ENCODE data around the gene GRB7. TPM values are rescaled to one million over a fixed set of nuclear protein-coding genes. Genes with fewer than 3 reads are reported as not detected.
A peak's percentile ranks its signal among the peaks of the same experiment; 100 is the strongest.
"Not testable (repeated sequence)": the region's sequence is repeated elsewhere in the genome, so short reads cannot be mapped to it uniquely, and the experiment has no call there.

Gene GRB7
- total and polyA plus RNA-seq, 5 donors: 0.39 to 2.7 (median 1.3) TPM

DNA sequence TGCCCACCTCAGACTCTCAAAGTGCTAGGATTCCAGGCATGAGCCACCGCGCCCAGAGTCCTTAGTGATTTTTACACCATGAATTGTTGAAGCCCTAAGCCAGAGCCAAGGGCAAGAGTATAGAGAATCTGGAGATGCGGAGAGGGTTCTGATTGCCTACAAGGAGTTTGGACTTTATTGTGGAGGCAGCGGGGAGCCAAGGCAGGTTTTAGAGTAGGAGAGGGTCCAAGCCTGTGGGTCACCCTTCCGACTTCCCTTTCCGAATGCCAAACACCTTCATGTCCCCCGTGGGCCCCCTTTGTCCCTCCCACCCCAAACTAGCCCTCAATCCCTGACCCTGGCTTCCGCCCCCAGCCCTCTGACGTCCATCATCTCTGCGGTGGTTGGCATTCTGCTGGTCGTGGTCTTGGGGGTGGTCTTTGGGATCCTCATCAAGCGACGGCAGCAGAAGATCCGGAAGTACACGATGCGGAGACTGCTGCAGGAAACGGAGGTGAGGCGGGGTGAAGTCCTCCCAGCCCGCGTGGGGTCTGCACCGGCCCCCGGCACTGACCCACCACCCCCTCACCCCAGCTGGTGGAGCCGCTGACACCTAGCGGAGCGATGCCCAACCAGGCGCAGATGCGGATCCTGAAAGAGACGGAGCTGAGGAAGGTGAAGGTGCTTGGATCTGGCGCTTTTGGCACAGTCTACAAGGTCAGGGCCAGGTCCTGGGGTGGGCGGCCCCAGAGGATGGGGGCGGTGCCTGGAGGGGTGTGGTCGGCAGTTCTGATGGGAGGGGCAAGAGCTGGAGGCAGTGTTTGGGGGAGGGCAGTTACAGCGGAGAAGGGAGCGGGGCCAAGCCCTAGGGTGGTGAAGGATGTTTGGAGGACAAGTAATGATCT lies 14.5 kb upstream of the GRB7 start:
- peak; percentile 7 to 24 for ATAC-seq

DNA sequence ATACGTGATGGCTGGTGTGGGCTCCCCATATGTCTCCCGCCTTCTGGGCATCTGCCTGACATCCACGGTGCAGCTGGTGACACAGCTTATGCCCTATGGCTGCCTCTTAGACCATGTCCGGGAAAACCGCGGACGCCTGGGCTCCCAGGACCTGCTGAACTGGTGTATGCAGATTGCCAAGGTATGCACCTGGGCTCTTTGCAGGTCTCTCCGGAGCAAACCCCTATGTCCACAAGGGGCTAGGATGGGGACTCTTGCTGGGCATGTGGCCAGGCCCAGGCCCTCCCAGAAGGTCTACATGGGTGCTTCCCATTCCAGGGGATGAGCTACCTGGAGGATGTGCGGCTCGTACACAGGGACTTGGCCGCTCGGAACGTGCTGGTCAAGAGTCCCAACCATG lies 13.0 kb upstream of the GRB7 start:
- no peak overlapping the region for H3K4me3 ChIP-seq (ENCODE audit: low read length)
- ATAC-seq (no peak), DNase-seq (peak in 2 of 3 donors; percentile 53 to 62)
- intact Hi-C loops (cut with DNase I): loop anchor here in 1 of 4 donors (10.0 kb wide), 1 partner anchor 60 kb away; the partner anchor contains the start of genes PNMT and TCAP
- peaks cover under 1% of the 10 kb centered on the region for H3K4me1 ChIP-seq (ENCODE audit: control insufficient read depth, insufficient read depth, low read length)
- WGBS: 95% methylated on average over 13 of the region's 13 CpGs
- H3K27ac ChIP-seq (ENCODE audit: low read length): no peak overlapping the region
- H3K27me3 ChIP-seq (ENCODE audit: control insufficient read depth, insufficient read depth): no peaks in the 10 kb centered on the region
- no peaks in the 10 kb centered on the region for H3K9me3 ChIP-seq (ENCODE audit: control insufficient read depth, low read length)

More for the DNA sequence above, 14.5 kb upstream of the GRB7 start:
- Histone ChIP-seq H3K9me3 (ENCODE audit: control insufficient read depth, low read length) (no peaks in the 10 kb centered on the region), H3K4me1 (ENCODE audit: control insufficient read depth, insufficient read depth, low read length) (no peaks in the 10 kb centered on the region), H3K27me3 (ENCODE audit: control insufficient read depth, insufficient read depth) (no peaks in the 10 kb centered on the region), H3K4me3 (ENCODE audit: low read length) (no peak overlapping the region), H3K27ac (ENCODE audit: low read length) (no peak overlapping the region)
- 78% methylated on average over 34 of the region's 34 CpGs for WGBS
- DNase-seq: peak in 2 of 3 donors; percentile 58 to 60
- intact Hi-C loops (cut with DNase I): loop anchor here in 1 of 4 donors (10.0 kb wide), 1 partner anchor 58 kb away; the partner anchor contains the start of genes PNMT and TCAP

DNA sequence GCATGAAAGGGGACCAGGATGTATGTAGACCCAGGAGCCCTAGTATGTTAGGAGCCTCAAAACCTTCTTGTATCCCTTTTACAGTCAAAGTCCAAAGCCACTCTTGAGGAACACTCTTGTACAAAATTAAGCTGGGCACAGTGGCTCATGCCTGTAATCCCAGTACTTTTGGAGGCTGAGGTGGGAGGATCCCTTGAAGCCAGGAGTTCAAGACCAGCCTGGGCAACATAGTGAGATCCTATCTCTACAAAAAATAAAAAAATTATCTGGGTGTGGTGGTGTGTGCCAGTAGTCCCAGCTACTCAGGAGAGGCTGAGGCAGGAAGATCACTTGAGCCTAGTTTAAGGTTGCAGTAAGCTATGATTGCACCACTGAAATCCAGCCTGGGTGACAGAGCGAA lies 11.8 kb upstream of the GRB7 start:
- H3K4me1 ChIP-seq (ENCODE audit: control insufficient read depth, insufficient read depth, low read length); ATAC-seq; DNase-seq; H3K27ac ChIP-seq (ENCODE audit: low read length); H3K4me3 ChIP-seq (ENCODE audit: low read length); H3K9me3 ChIP-seq (ENCODE audit: control insufficient read depth, low read length); H3K27me3 ChIP-seq (ENCODE audit: control insufficient read depth, insufficient read depth): not testable (repeated sequence)
- intact Hi-C loops (cut with DNase I): loop anchor here in 1 of 4 donors (10.0 kb wide), 1 partner anchor 61 kb away; the partner anchor contains the start of genes PNMT and TCAP
- 94% methylated on average over 1 of the region's 1 CpG for WGBS

DNA sequence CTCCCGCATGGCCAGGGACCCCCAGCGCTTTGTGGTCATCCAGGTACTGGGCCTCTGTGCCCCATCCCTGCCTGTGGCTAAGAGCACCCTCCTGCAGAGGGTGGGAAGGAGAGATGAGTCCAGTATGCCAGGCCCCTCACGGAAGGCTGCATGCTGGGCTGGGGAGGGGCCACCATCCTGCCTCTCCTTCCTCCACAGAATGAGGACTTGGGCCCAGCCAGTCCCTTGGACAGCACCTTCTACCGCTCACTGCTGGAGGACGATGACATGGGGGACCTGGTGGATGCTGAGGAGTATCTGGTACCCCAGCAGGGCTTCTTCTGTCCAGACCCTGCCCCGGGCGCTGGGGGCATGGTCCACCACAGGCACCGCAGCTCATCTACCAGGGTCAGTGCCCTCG lies 11.1 kb upstream of the GRB7 start:
- ATAC-seq: no peak
- intact Hi-C loops (cut with DNase I): loop anchor here in 1 of 4 donors (10.0 kb wide), 1 partner anchor 62 kb away; the partner anchor contains the start of genes PNMT and TCAP

DNA sequence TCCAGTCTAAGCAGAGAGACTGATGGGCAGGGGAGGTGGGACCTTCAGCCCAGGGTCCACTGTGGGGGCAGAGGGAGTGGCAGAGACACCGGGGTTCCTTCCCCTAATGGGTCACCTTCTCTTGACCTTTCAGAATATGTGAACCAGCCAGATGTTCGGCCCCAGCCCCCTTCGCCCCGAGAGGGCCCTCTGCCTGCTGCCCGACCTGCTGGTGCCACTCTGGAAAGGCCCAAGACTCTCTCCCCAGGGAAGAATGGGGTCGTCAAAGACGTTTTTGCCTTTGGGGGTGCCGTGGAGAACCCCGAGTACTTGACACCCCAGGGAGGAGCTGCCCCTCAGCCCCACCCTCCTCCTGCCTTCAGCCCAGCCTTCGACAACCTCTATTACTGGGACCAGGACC lies 10.2 kb upstream of the GRB7 start:
- DNase-seq (no peak), ATAC-seq (no peak)
- Histone ChIP-seq H3K4me1 (ENCODE audit: control insufficient read depth, insufficient read depth, low read length) (peaks cover 2% of the 10 kb centered on the region), H3K27ac (ENCODE audit: low read length) (no peak overlapping the region), H3K27me3 (ENCODE audit: control insufficient read depth, insufficient read depth) (no peaks in the 10 kb centered on the region), H3K4me3 (ENCODE audit: low read length) (no peak overlapping the region), H3K9me3 (ENCODE audit: control insufficient read depth, low read length) (no peaks in the 10 kb centered on the region)
- 72% methylated on average over 10 of the region's 10 CpGs for WGBS
- intact Hi-C loops (cut with DNase I): loop anchor here in 1 of 4 donors (10.0 kb wide), 1 partner anchor 63 kb away; the partner anchor contains the start of genes PNMT and TCAP

More for the DNA sequence above, 11.1 kb upstream of the GRB7 start:
- peak in 2 of 3 donors; percentile 37 to 47 for DNase-seq
- no peaks in the 10 kb centered on the region for H3K9me3 ChIP-seq (ENCODE audit: control insufficient read depth, low read length)
- H3K27me3 ChIP-seq (ENCODE audit: control insufficient read depth, insufficient read depth): no peaks in the 10 kb centered on the region
- H3K4me1 ChIP-seq (ENCODE audit: control insufficient read depth, insufficient read depth, low read length): peaks cover 2% of the 10 kb centered on the region
- H3K4me3 ChIP-seq (ENCODE audit: low read length): no peak overlapping the region
- WGBS: 87% methylated on average over 9 of the region's 9 CpGs
- no peak overlapping the region for H3K27ac ChIP-seq (ENCODE audit: low read length)

DNA sequence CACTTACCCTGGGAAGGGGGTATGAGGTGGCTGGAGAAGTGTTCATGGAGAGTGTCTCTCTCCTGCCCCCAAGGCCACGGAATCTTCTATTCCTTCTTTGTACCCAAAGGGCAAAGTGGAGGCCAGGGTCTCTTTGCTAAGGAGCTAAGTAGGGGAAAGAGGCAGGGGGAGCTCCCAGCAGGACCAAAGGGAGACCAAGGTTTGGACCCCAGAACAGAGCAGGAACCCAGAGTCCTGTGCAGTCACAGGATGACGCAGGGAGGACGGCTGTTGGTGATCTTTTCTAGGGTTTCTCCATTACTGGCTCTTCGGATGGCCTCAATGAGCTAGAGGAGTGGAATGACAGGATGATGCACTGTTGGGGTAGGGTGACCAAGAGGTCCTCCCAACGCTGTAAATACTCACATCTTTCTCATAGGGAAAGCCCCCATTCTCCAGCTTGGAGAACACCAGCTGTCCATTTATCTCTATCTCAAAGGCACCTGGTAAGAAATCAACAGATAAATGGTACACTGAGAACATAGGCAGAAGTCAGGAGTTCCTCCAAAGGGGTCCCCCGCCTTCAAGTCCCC lies 8.4 kb upstream of the GRB7 start:
- ATAC-seq (no peak), DNase-seq (no peak)
- H3K9me3 ChIP-seq (ENCODE audit: control insufficient read depth, low read length): no peaks in the 10 kb centered on the region
- intact Hi-C loops (cut with DNase I): loop anchor here in 1 of 4 donors (10.0 kb wide), 1 partner anchor 65 kb away; the partner anchor contains the start of genes PNMT and TCAP
- H3K4me3 ChIP-seq (ENCODE audit: low read length): peak overlapping the region; percentile 76
- H3K27me3 ChIP-seq (ENCODE audit: control insufficient read depth, insufficient read depth): no peaks in the 10 kb centered on the region
- 69% methylated on average over 6 of the region's 6 CpGs for WGBS
- no peak overlapping the region for H3K27ac ChIP-seq (ENCODE audit: low read length)
- peaks cover 2% of the 10 kb centered on the region for H3K4me1 ChIP-seq (ENCODE audit: control insufficient read depth, insufficient read depth, low read length)

DNA sequence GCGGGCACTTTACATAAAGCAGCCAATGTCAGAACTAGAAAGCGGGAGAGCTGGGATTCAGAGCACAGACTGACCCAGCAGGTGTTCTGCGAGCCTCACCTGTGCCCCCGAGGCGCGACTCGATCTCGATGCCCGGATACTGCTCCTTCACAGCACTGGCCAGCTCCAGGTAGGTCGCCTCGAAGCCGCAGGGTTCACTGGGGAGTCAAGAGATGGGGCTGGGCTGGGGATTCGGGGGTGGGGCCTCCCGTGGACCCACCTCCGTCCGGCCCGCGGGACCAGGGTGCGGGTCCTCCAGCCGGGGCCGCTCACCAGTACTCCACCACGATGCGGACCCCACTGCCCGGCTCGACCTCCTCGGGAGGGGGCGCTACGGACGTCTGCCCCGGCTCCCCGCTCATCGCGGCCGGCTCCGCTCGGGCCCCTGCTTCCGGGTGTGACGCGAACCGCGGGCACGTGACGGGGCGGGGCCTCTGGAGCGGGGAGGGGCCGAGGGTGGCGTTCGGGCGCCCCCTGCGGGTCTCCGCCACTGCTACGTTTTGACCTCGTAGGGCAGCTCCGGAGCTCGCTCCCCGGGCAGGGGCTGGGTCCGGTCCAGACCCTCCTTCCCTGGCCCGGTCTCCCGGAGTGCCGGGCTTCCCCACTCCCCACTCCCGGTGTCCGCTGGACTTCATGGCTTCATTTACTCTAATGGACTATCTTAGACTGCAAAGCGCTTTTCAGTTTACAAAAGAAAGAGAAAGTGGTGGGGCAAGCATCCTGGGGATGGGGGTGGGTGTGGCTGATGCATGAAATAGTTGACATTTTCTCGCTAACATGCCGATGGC lies 7.4 kb upstream of the GRB7 start, which contains the start of gene MIEN1:
MIEN1 (minus strand) TSS at position 438 of the 827 bp plus-strand sequence; CDS start at position 401, 37 bp downstream.
- Histone ChIP-seq H3K27me3 (ENCODE audit: control insufficient read depth, insufficient read depth) (no peaks in the 10 kb centered on the region), H3K27ac (ENCODE audit: low read length) (peak within 1 kb of the TSS; percentile 81), H3K4me1 (ENCODE audit: control insufficient read depth, insufficient read depth, low read length) (peaks cover 2% of the 10 kb centered on the region), H3K4me3 (ENCODE audit: low read length) (peak within 1 kb of the TSS; percentile 76), H3K9me3 (ENCODE audit: control insufficient read depth, low read length) (no peaks in the 10 kb centered on the region)
- under 1% methylated on average over 65 of the region's 65 CpGs for WGBS
- DNase-seq (peak; percentile 91 to 97 (median 97)), ATAC-seq (peak; percentile 96 to 97)
- intact Hi-C loops (cut with DNase I): no loop called here

DNA sequence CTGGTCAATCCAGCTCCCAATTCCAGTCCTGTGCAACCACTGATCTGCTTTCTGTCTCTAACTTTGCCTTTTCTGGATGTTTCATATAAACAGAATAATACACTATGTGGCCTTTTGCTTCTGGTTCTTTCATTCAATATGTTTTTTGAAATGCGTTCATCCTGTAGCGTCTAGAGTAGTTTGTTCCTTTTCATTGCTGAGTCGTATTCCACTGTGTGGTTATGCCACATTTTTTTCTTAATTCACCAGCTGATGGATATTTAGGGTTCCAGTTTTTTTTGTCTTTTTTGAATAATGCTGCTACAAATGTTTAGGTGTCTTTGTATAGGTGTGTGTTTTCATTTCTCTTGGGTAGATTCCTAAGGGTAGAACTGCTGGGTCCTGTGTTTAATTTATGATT lies 5.2 kb upstream of the GRB7 start:
- intact Hi-C loops (cut with DNase I): no loop called here
- ATAC-seq: no peak
- no peaks in the 10 kb centered on the region for H3K27me3 ChIP-seq (ENCODE audit: control insufficient read depth, insufficient read depth)
- H3K4me3 ChIP-seq (ENCODE audit: low read length): no peak overlapping the region
- DNase-seq: no peak
- no peaks in the 10 kb centered on the region for H3K9me3 ChIP-seq (ENCODE audit: control insufficient read depth, low read length)
- WGBS: 97% methylated on average over 3 of the region's 3 CpGs
- peaks cover 2% of the 10 kb centered on the region for H3K4me1 ChIP-seq (ENCODE audit: control insufficient read depth, insufficient read depth, low read length)
- no peak overlapping the region for H3K27ac ChIP-seq (ENCODE audit: low read length)

DNA sequence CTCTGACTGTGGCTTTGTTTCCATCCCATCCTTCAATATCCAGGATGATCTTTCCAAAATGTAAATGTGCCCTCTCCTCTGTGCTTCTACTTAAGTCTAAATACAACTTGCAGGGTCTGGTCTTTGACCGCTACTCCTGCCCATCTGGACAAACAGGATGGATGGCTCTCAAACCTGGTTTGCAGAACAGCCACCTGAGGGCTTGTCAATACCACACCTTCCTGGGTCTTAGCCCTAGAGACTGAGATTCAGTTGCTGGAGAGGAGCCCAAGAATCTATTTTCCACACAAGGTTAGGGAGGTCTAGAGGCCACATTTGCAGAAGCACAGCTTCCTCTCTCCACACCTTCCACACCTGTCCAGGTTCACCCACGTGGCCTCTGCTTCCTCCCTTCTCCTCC lies 1.9 kb upstream of the GRB7 start:
- ATAC-seq: no peak
- Histone ChIP-seq H3K27me3 (ENCODE audit: control insufficient read depth, insufficient read depth) (no peaks in the 10 kb centered on the region), H3K4me1 (ENCODE audit: control insufficient read depth, insufficient read depth, low read length) (no peaks in the 10 kb centered on the region), H3K9me3 (ENCODE audit: control insufficient read depth, low read length) (no peaks in the 10 kb centered on the region), H3K27ac (ENCODE audit: low read length) (no peak overlapping the region), H3K4me3 (ENCODE audit: low read length) (no peak overlapping the region)
- intact Hi-C loops (cut with DNase I): no loop called here
- WGBS: 69% methylated on average over 2 of the region's 2 CpGs
- no peak for DNase-seq

DNA sequence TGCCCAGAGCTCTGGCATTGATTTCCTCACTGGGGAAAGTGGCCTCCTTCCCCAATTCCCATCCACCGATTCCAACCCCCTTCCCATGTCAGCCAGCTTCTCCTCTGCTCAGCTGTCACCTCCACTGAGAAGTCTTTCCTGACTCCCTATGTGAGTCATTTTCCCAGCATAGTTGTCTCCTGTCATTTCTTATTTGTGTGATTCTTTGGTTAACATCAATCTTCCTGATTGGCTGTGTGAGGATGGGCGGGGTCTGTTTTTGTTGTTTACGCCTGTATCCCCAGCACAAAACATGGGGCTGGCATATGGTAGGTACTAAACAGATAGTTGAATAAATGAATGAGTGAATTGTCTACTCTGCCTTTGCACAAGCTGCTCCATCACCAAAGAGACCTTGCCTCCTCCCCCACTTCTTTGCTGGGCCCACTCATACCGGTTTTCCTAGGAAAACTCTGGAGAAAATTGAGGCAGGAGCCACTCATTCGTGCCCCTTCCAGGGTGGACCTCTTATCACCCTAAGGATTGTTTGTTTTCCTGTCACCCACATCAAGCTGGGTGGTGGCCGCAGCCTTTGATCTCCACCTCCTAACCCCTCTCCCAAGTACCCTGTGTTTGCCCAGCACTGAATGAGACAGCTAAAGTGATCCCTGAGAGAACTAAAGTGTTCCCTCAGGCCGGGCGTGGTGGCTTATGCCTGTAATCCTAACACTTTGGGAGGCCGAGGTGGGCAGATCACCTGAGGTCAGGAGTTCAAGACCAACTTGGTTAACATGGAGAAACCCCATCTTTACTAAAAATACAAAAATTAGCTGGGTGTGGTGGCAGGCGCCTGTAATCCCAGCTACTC lies 1.2 kb upstream of the GRB7 start:
- Histone ChIP-seq H3K27me3 (ENCODE audit: control insufficient read depth, insufficient read depth) (no peaks in the 10 kb centered on the region), H3K9me3 (ENCODE audit: control insufficient read depth, low read length) (no peaks in the 10 kb centered on the region), H3K4me3 (ENCODE audit: low read length) (no peak overlapping the region), H3K4me1 (ENCODE audit: control insufficient read depth, insufficient read depth, low read length) (no peaks in the 10 kb centered on the region), H3K27ac (ENCODE audit: low read length) (no peak overlapping the region)
- ATAC-seq: no peak
- intact Hi-C loops (cut with DNase I): no loop called here
- 73% methylated on average over 10 of the region's 10 CpGs for WGBS
- peak in 1 of 3 donors; percentile 13 for DNase-seq
